BJ (cell line): ENCODE measurements around the gene LSM12. TPM values are rescaled to one million over a fixed set of nuclear protein-coding genes. Genes with fewer than 3 reads are reported as not detected.
"Not testable (repeated sequence)": the region's sequence is repeated elsewhere in the genome, so short reads cannot be mapped to it uniquely, and the experiment has no call there.

ENCODE experiments used
- CTCF ChIA-PET: fragments of 350-600 bp; formaldehyde crosslinking; extraction: SDS; loops from one replicate; lab custom pipeline; 2021; ENCODE audit warnings: antibody characterized with exemption, inconsistent platforms; lab: Yijun Ruan, JAX
- POLR2A ChIA-PET: fragments of 300-600 bp; sonication (Branson Sonifier 250); formaldehyde crosslinking; extraction: SDS; loops from one replicate; lab custom pipeline; 2021; ENCODE audit warnings: antibody characterized with exemption; lab: Charles Lee
- DNase-seq: peaks from one replicate; pipeline ENCODE4 v3.0.0-alpha.2; 2011; ENCODE audit warnings: low read depth
- H3K27me3 ChIP-seq: 2 replicates; pipeline ENCODE4 v1.6.0; 2011; ENCODE audit warnings: low read length; ENCODE audit not compliant: control insufficient read depth, insufficient read depth
- H3K36me3 ChIP-seq: 2 replicates; pipeline ENCODE4 v1.5.1; 2011; ENCODE audit warnings: low read length; ENCODE audit not compliant: control insufficient read depth, insufficient read depth
- H3K4me3 ChIP-seq: 2 replicates; pipeline ENCODE4 v1.5.1; 2011; ENCODE audit warnings: low read depth, mild to moderate bottlenecking, control low read depth, low read length
- CTCF ChIP-seq: IDR thresholded peaks from 2 replicates; pipeline ENCODE4 v1.5.1; 2011; ENCODE audit warnings: low read depth, mild to moderate bottlenecking, control low read depth, inconsistent platforms, low read length, moderate library complexity; ENCODE audit not compliant: insufficient read depth
- polyA plus RNA-seq: library from polyadenylated mRNA; depleted of rRNA; stranded (reverse); fragments of >200 nt; gene quantifications from 2 replicates; pipeline ENCODE4 v1.2.3, GENCODE V29; 2011

The LSM12 gene
- polyA plus RNA-seq, 1 experiment = 36.3 TPM

- TF ChIP-seq CTCF = no peak
- H3K4me3 ChIP-seq = no peak overlapping the region
- peaks cover 11% of the 10 kb centered on the region for H3K36me3 ChIP-seq
- POLR2A ChIA-PET = no interaction called here
- no peak for DNase-seq
- CTCF ChIA-PET = interaction anchor here (1.1 to 1.5 kb wide), 3 partner anchors 17 to 114 kb away, joined by 3 to 5 read pairs (median 3); no protein-coding TSS in a partner anchor
- no peaks in the 10 kb centered on the region for H3K27me3 ChIP-seq
Observed at GRCh38 chr17:44023545-44024270, 42.8 kb downstream of the LSM12 start.

GRCh38 chr17:44022246-44022645 is 44.2 kb downstream of the LSM12 start:
- H3K27me3 ChIP-seq = no peaks in the 10 kb centered on the region
- TF ChIP-seq CTCF = no peak
- DNase-seq = no peak
- ChIA-PET CTCF (interaction anchor here (1.1 to 1.7 kb wide), 4 partner anchors 19 to 146 kb away, joined by 3 to 5 read pairs (median 4); no protein-coding TSS in a partner anchor), POLR2A (no interaction called here)
- H3K36me3 ChIP-seq = peaks cover 8% of the 10 kb centered on the region
- H3K4me3 ChIP-seq = no peak overlapping the region

GRCh38 chr17:44021227-44021626 is 45.2 kb downstream of the LSM12 start:
- POLR2A ChIA-PET, H3K4me3 ChIP-seq, H3K36me3 ChIP-seq, DNase-seq, H3K27me3 ChIP-seq: not testable (repeated sequence)
- CTCF ChIA-PET = interaction anchor here (1.1 to 2.0 kb wide), 5 partner anchors 8 to 147 kb away, joined by 3 to 5 read pairs (median 4); no protein-coding TSS in a partner anchor

- POLR2A ChIA-PET = interaction anchor here (0.6 to 0.8 kb wide), 2 partner anchors 8 to 109 kb away, joined by 4 read pairs; partner anchors contain the start of gene HDAC5
- Histone ChIP-seq H3K27me3 (no peaks in the 10 kb centered on the region), H3K4me3 (peak within 1 kb of the TSS; percentile 87), H3K36me3 (peaks cover 2% of the 10 kb centered on the region; the same call in 1 of the 2 replicates)
- CTCF ChIA-PET = no interaction called here
- DNase-seq = peak; percentile 54
- no peak for TF ChIP-seq CTCF
Observed at GRCh38 chr17:44014437-44015172, 51.9 kb downstream of the LSM12 start, which contains the start of gene TMEM101. TMEM101 (minus strand) TSS chr17:44014963; CDS start chr17:44014952, 11 bp downstream.

GRCh38 chr17:44014133-44014436 is 52.4 kb downstream of the LSM12 start:
- no peak for TF ChIP-seq CTCF
- peak overlapping the region; percentile 87 for H3K4me3 ChIP-seq
- no peaks in the 10 kb centered on the region for H3K27me3 ChIP-seq
- DNase-seq = no peak
- peaks cover 4% of the 10 kb centered on the region for H3K36me3 ChIP-seq
- POLR2A ChIA-PET = no interaction called here
- CTCF ChIA-PET = no interaction called here
